Heart left ventricle (tissue), 13 donors: ENCODE results near the gene DCAF15.

Experiments used
- POLR2A ChIP-seq, 2 donors: fragments of 450-650 bp; IDR thresholded peaks; one replicate each; pipeline ENCODE4 v1.6.1; 2017; ENCODE audit warnings: antibody characterized with exemption in 2 of 2, mild to moderate bottlenecking in 2 of 2, moderate library complexity in 2 of 2
- TF ChIP-seq, protein P1 (sequence below), 12 donors: fragments of 200-600 bp; sonication (generic) in 4 of 12; IDR thresholded peaks; one replicate each; pipeline versions ENCODE4 v1.5.0 to v1.8.0; 2018 to 2022; ENCODE audit warnings: antibody characterized with exemption in 12 of 12, mild to moderate bottlenecking in 5 of 12
- donor health status: ischemic (EF 13 %, LVEDD 7.1; RV severe dilation, severe dysfunction).
- donor health status: DM: no; HTN: yes; CAD: no.
- donor health status: DM: no; HTN: no; CAD: no.
- donor health status: ischemic (EF 25% LVEDD 6.9; RV normal size, moderate dysfunction).
- donor health status: ischemic (EF 25% LVEDD 5.7; RV mildly dilated, moderate dysfunction).
- donor health status: ischemic (EF 35%, LVEDD 5.7; RV mildly dilated, moderate dysfunction).
- donor health status: nonischemic (EF 11% LVEDD 7.7; RV severe dilation, severe dysfunction).
- donor health status: DM: yes; HTN: yes; CAD: no.
- donor health status: PGD.
- donor health status: ischemic (EF 29% LVEDD 5.4; RV normal size, mild dysfunction).
- donor health status: nonischemic (EF 23%, LVEDD 6.1; RV moderate dilation, normal function).

DNA sequence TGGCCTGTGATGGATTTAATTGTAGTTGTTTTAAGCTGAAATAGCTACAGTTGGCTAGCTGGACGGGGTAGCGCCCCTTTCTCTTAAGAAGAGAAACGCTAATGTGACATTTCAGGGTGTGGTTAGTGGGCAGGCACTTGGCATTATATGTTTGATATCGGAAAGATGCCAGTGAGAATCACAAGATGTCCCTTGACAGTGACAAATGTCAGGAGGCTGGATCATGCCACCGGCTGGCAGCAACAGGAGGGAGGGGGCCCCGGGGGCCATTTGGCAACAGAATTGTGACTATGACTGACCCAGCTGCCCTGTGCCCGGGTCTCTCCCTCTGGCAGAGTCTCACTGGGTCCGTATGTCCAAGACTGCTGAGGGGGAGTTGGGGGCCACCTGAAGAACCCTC lies 4.7 kb downstream of the DCAF15 start:
- no peak for TF ChIP-seq POLR2A (IDR thresholded peaks at IDR 0.05)
- TF ChIP-seq, protein P1, sequence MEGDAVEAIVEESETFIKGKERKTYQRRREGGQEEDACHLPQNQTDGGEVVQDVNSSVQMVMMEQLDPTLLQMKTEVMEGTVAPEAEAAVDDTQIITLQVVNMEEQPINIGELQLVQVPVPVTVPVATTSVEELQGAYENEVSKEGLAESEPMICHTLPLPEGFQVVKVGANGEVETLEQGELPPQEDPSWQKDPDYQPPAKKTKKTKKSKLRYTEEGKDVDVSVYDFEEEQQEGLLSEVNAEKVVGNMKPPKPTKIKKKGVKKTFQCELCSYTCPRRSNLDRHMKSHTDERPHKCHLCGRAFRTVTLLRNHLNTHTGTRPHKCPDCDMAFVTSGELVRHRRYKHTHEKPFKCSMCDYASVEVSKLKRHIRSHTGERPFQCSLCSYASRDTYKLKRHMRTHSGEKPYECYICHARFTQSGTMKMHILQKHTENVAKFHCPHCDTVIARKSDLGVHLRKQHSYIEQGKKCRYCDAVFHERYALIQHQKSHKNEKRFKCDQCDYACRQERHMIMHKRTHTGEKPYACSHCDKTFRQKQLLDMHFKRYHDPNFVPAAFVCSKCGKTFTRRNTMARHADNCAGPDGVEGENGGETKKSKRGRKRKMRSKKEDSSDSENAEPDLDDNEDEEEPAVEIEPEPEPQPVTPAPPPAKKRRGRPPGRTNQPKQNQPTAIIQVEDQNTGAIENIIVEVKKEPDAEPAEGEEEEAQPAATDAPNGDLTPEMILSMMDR (IDR thresholded peaks at IDR 0.05) = no peak
